SK-N-SH (cell line): Measurements from ENCODE around the gene BAZ1B.

Experiments
- CTCF ChIP-seq: fragments of 200-600 bp; sonication (generic); IDR thresholded peaks from 2 replicates; pipeline ENCODE4 v1.6.1; 2017; ENCODE audit warnings: antibody characterized with exemption, mild to moderate bottlenecking, moderate library complexity
- FOSL2 ChIP-seq: IDR thresholded peaks from 2 replicates; pipeline ENCODE4 v1.4.0; 2012; ENCODE audit warnings: low read depth, mild to moderate bottlenecking, moderate library complexity, borderline replicate concordance
- FOXM1 ChIP-seq: IDR thresholded peaks from 2 replicates; pipeline ENCODE4 v1.4.0; 2012; ENCODE audit warnings: low read depth, mild to moderate bottlenecking
- MAX ChIP-seq: IDR thresholded peaks from 2 replicates; pipeline ENCODE4 v1.4.0; 2012; ENCODE audit warnings: low read depth
- POLR2AphosphoS5 ChIP-seq: IDR thresholded peaks from 2 replicates; pipeline ENCODE4 v1.6.1; 2012; ENCODE audit warnings: low read depth, low read length
- RAD21 ChIP-seq: IDR thresholded peaks from 2 replicates; pipeline ENCODE4 v1.6.1; 2012; ENCODE audit warnings: mild to moderate bottlenecking, low read length
- USF1 ChIP-seq: IDR thresholded peaks from 2 replicates; pipeline ENCODE4 v1.4.0; 2012; ENCODE audit warnings: low read depth, borderline replicate concordance

GRCh38 chr7:73533742-73534141 lies 11.6 kb upstream of the BAZ1B start:
- TF ChIP-seq FOXM1 (no peak), MAX (no peak), RAD21 (no peak), FOSL2 (no peak), POLR2AphosphoS5 (no peak), CTCF (no peak), USF1 (no peak)
